H1 (cell line): ENCODE measurements around the gene PRKAA2. TPM values are rescaled to one million over a fixed set of nuclear protein-coding genes. Genes with fewer than 3 reads are reported as not detected.

Source experiments
- CTCF ChIA-PET: fragments of 300-600 bp; sonication (Branson Sonifier 250); formaldehyde crosslinking; loops from one replicate; lab custom pipeline; 2021; ENCODE audit not compliant: partially characterized antibody; lab: Charles Lee
- POLR2A ChIA-PET: fragments of 300-600 bp; sonication (Branson Sonifier 250); formaldehyde crosslinking; loops from one replicate; lab custom pipeline; 2021; ENCODE audit warnings: inconsistent platforms; ENCODE audit not compliant: partially characterized antibody; lab: Charles Lee
- DNase-seq, 2 experiments: peaks; one replicate each; pipeline versions ENCODE4 v3.0.0 to v3.0.0-alpha.2; 2010 to 2022; ENCODE audit warnings: low spot score in 2 of 2, low read depth in 1 of 2, mixed read lengths in 1 of 2
- FAIRE-seq: peaks from 2 replicates; lab custom pipeline; 2011; peaks lifted over from hg19 to GRCh38; lab: Jason Lieb, UNC
- H2AFZ ChIP-seq: 2 replicates; pipeline ENCODE4 v1.8.1; 2012; ENCODE audit warnings: low read length, inconsistent platforms
- H2AK5ac ChIP-seq: 2 replicates; pipeline ENCODE4 v1.6.1; 2013; ENCODE audit warnings: low read depth, low read length
- H2BK120ac ChIP-seq: replicated peaks from 2 replicates; pipeline ENCODE3; 2013; ENCODE audit warnings: low read depth, low read length, inconsistent platforms
- H2BK12ac ChIP-seq: 2 replicates; pipeline ENCODE4 v1.6.1; 2013; ENCODE audit warnings: low read depth, low read length
- H2BK15ac ChIP-seq: 2 replicates; pipeline ENCODE4 v1.6.1; 2013; ENCODE audit warnings: low read length
- H2BK20ac ChIP-seq: 2 replicates; pipeline ENCODE4 v1.6.1; 2013; ENCODE audit warnings: low read length
- H2BK5ac ChIP-seq: 2 replicates; pipeline ENCODE4 v1.6.1; 2013; ENCODE audit warnings: low read depth, low read length
- H3K14ac ChIP-seq: 2 replicates; pipeline ENCODE4 v1.6.1; 2013; ENCODE audit warnings: inconsistent platforms; ENCODE audit not compliant: insufficient read length
- H3K18ac ChIP-seq: 2 replicates; pipeline ENCODE4 v1.6.1; 2013; ENCODE audit warnings: low read length; ENCODE audit errors: extremely low read depth
- H3K23ac ChIP-seq: 2 replicates; pipeline ENCODE4 v1.6.1; 2013; ENCODE audit warnings: inconsistent platforms; ENCODE audit not compliant: insufficient read length
- H3K23me2 ChIP-seq: 2 replicates; pipeline ENCODE4 v1.6.1; 2013; ENCODE audit warnings: low read depth, low read length
- H3K27ac ChIP-seq: 2 replicates; pipeline ENCODE4 v1.6.1; 2011; ENCODE audit warnings: low read depth, low read length, inconsistent platforms
- H3K27me3 ChIP-seq, 4 experiments: replicated peaks in 1 of 4; 1 replicate in 1 of 4; 2 replicates in 3 of 4; pipeline versions ENCODE4 v1.6.1 to v1.8.1; 2011 to 2013; ENCODE audit warnings: low read length in 3 of 4, mild to moderate bottlenecking in 3 of 4, inconsistent platforms in 2 of 4, mixed read lengths in 2 of 4, moderate library complexity in 1 of 4; ENCODE audit not compliant: control insufficient read depth in 3 of 4, insufficient read depth in 3 of 4; ENCODE audit errors: extremely low read depth in 1 of 4
- H3K36me3 ChIP-seq, 4 experiments: 2 replicates each; pipeline versions ENCODE4 v1.6.1 to v1.8.1; 2011 to 2013; ENCODE audit warnings: mild to moderate bottlenecking in 4 of 4, low read length in 3 of 4, moderate library complexity in 2 of 4, control low read depth in 1 of 4, inconsistent platforms in 1 of 4; ENCODE audit not compliant: insufficient read depth in 4 of 4, control insufficient read depth in 2 of 4
- H3K4ac ChIP-seq: replicated peaks from 2 replicates; pipeline ENCODE3; 2013; ENCODE audit warnings: low read length, low read depth, mixed read lengths, inconsistent platforms; ENCODE audit not compliant: insufficient read length
- H3K4me1 ChIP-seq, 4 experiments: replicated peaks in 1 of 4; 1 replicate in 1 of 4; 2 replicates in 3 of 4; pipeline versions ENCODE4 v1.6.1 to v1.8.1; 2011 to 2013; ENCODE audit warnings: low read length in 3 of 4, inconsistent platforms in 2 of 4, mixed read lengths in 1 of 4; ENCODE audit not compliant: insufficient read depth in 4 of 4, control insufficient read depth in 3 of 4
- H3K4me2 ChIP-seq, 2 experiments: 2 replicates each; pipeline versions ENCODE4 v1.6.1 to v1.8.1; 2011 to 2013; ENCODE audit warnings: low read depth in 2 of 2, low read length in 2 of 2, control low read depth in 1 of 2, inconsistent platforms in 1 of 2, mild to moderate bottlenecking in 1 of 2; ENCODE audit not compliant: insufficient read depth in 1 of 2
- H3K4me3 ChIP-seq, 4 experiments: fragments of 200-600, 300-600 bp in 1 of 4; sonication (generic), shearing (Covaris generic), sonication (Bioruptor Twin) in 1 of 4; 2 replicates each; pipeline versions ENCODE4 v1.5.1 to v1.8.1; 2011 to 2016; ENCODE audit warnings: low read length in 4 of 4, low read depth in 3 of 4, control low read depth in 2 of 4, inconsistent platforms in 2 of 4, mild to moderate bottlenecking in 2 of 4, mixed read lengths in 1 of 4, moderate library complexity in 1 of 4; ENCODE audit not compliant: insufficient read depth in 2 of 4; ENCODE audit errors: extremely low read depth in 1 of 4
- H3K56ac ChIP-seq: replicated peaks from 2 replicates; pipeline ENCODE3; 2013; ENCODE audit warnings: low read depth, mild to moderate bottlenecking, mixed read lengths, low read length, inconsistent platforms; ENCODE audit not compliant: insufficient read length
- H3K79me1 ChIP-seq: 2 replicates; pipeline ENCODE4 v1.6.1; 2013; ENCODE audit warnings: low read depth, low read length, control low read depth
- H3K79me2 ChIP-seq, 2 experiments: 2 replicates each; pipeline versions ENCODE4 v1.6.1 to v1.8.1; 2012 to 2013; ENCODE audit warnings: low read length in 2 of 2, mild to moderate bottlenecking in 2 of 2, inconsistent platforms in 1 of 2; ENCODE audit not compliant: insufficient read depth in 2 of 2, control insufficient read depth in 1 of 2
- H3K9ac ChIP-seq, 4 experiments: replicated peaks in 1 of 4; 1 replicate in 1 of 4; 2 replicates in 3 of 4; pipeline versions ENCODE4 v1.6.1 to v1.8.1; 2011 to 2013; ENCODE audit warnings: low read depth in 3 of 4, low read length in 3 of 4, control low read depth in 2 of 4, mild to moderate bottlenecking in 2 of 4, moderate library complexity in 2 of 4, inconsistent platforms in 1 of 4; ENCODE audit errors: extremely low read depth in 1 of 4
- H3K9me3 ChIP-seq, 2 experiments: 2 replicates each; pipeline versions ENCODE4 v1.6.1 to v1.8.1; 2012 to 2013; ENCODE audit warnings: mild to moderate bottlenecking in 2 of 2, moderate library complexity in 2 of 2, control low read depth in 1 of 2, inconsistent platforms in 1 of 2, low read depth in 1 of 2, low read length in 1 of 2, mixed read lengths in 1 of 2; ENCODE audit not compliant: insufficient read depth in 2 of 2
- H4K20me1 ChIP-seq, 2 experiments: replicated peaks in 1 of 2; 2 replicates each; pipeline versions ENCODE3 to v1.8.1; 2011 to 2013; ENCODE audit warnings: inconsistent platforms in 2 of 2, low read length in 2 of 2, mild to moderate bottlenecking in 1 of 2; ENCODE audit not compliant: insufficient read depth in 2 of 2, control insufficient read depth in 1 of 2
- H4K5ac ChIP-seq: 2 replicates; pipeline ENCODE4 v1.6.1; 2013; ENCODE audit warnings: low read length, low read depth, mixed read lengths, inconsistent platforms; ENCODE audit not compliant: insufficient read length
- H4K8ac ChIP-seq: 2 replicates; pipeline ENCODE4 v1.8.0; 2013; ENCODE audit warnings: mild to moderate bottlenecking, moderate library complexity, low read length, inconsistent platforms; ENCODE audit not compliant: insufficient read depth; ENCODE audit errors: extremely low read depth
- H4K91ac ChIP-seq: replicated peaks from 2 replicates; pipeline ENCODE3; 2013; ENCODE audit warnings: low read length, mixed read lengths, inconsistent platforms; ENCODE audit not compliant: insufficient read length
- BACH1 ChIP-seq: IDR thresholded peaks from 2 replicates; pipeline ENCODE4 v1.6.1; 2012; ENCODE audit warnings: low read length, improper control_type of control experiment
- GTF2F1 ChIP-seq: IDR thresholded peaks from 2 replicates; pipeline ENCODE4 v1.6.1; 2012; ENCODE audit warnings: low read depth, low read length, improper control_type of control experiment, borderline replicate concordance
- RAD21 ChIP-seq, 2 experiments: IDR thresholded peaks in 1 of 2; conservative IDR thresholded peaks in 1 of 2; 2 replicates each; pipeline ENCODE4 v1.6.1; 2011; ENCODE audit warnings: low read depth in 2 of 2, low read length in 2 of 2, improper control_type of control experiment in 1 of 2, inconsistent platforms in 1 of 2, mild to moderate bottlenecking in 1 of 2, moderate library complexity in 1 of 2
- RBBP5 ChIP-seq: IDR thresholded peaks from 2 replicates; pipeline ENCODE4 v1.7.1; 2012; ENCODE audit warnings: low read depth, mild to moderate bottlenecking, inconsistent platforms, low read length, moderate library complexity, borderline replicate concordance
- SP4 ChIP-seq: IDR thresholded peaks from 2 replicates; pipeline ENCODE4 v1.6.1; 2012; ENCODE audit warnings: low read length, inconsistent platforms
- SUZ12 ChIP-seq: fragments of 200-600 bp; sonication (generic); IDR thresholded peaks from 2 replicates; pipeline ENCODE4 v1.6.1; 2012; ENCODE audit warnings: mild to moderate bottlenecking, inconsistent platforms, low read length, moderate library complexity, mixed read lengths
- TAF1 ChIP-seq: IDR thresholded peaks from 2 replicates; pipeline ENCODE4 v1.6.1; 2011; ENCODE audit warnings: mild to moderate bottlenecking, low read depth, low read length
- WGBS, 2 experiments: shearing (Covaris generic) in 1 of 2; methylation state at CpG; one replicate each; pipeline versions ENCODE4 v1.1.6 to v1.1.7; 2013 to 2015; ENCODE audit warnings: low lambda C conversion rate in 2 of 2, mixed read lengths in 2 of 2, inconsistent platforms in 1 of 2, low coverage in 1 of 2, missing lambda C conversion rate in 1 of 2; ENCODE audit not compliant: insufficient replicate concordance in 2 of 2, insufficient coverage in 1 of 2, insufficient read length in 1 of 2; ENCODE audit errors: extremely low coverage in 1 of 2, missing lambda C conversion rate in 1 of 2; 5-methylcytosine and 5-hydroxymethylcytosine counted together
- polyA plus RNA-seq, 7 experiments: library from polyadenylated mRNA; depleted of rRNA in 3 of 7; stranded (reverse) in 5 of 7; unstranded in 2 of 7; fragments of >200 nt in 5 of 7; fragments of 200-250 nt in 2 of 7; gene quantifications; 1 replicate in 5 of 7; 2 replicates in 1 of 7; 4 replicates in 1 of 7; pipeline versions ENCODE4 v1.2.1 to v1.2.3, GENCODE V29; 2011 to 2013; ENCODE audit warnings: missing spikeins in 2 of 7, mixed read lengths in 2 of 7
- total RNA-seq: library from RNA; stranded (reverse); fragmentation: NEBNext Ultra II Directional; extraction: Animal tissue kit (Norgen Biotek cat#: 25700); gene quantifications from 2 replicates; pipeline ENCODE4 v1.2.1, GENCODE V29; 2021
- TF ChIP-seq, protein P1 (sequence below), 3 experiments: IDR thresholded peaks; 1 replicate in 2 of 3; 2 replicates in 1 of 3; pipeline versions ENCODE4 v1.5.1 to v1.6.1; 2011; ENCODE audit warnings: low read length in 3 of 3, mild to moderate bottlenecking in 3 of 3, inconsistent platforms in 2 of 3, low read depth in 1 of 3, moderate library complexity in 1 of 3; ENCODE audit not compliant: insufficient read depth in 1 of 3; ENCODE audit errors: control extremely low read depth in 1 of 3

Gene PRKAA2
- total and polyA plus RNA-seq, 2 of the 8 experiments (the other 6 are each of a cell fraction or from before 2014, with no cell fraction given): 2.6 to 6.4 TPM

GRCh38 chr1:56665384-56665783 is 20.3 kb downstream of the PRKAA2 start:
- POLR2A ChIA-PET: no interaction called here
- no peaks in the 10 kb centered on the region for H3K9me3 ChIP-seq
- H3K79me1 ChIP-seq: no peaks in the 10 kb centered on the region
- no peaks in the 10 kb centered on the region; a peak in 1 of 4 replicates for H3K79me2 ChIP-seq
- no peak overlapping the region for H3K27ac ChIP-seq
- H3K9ac ChIP-seq: no peak overlapping the region
- FAIRE-seq: no peak
- no peak overlapping the region for H4K91ac ChIP-seq
- no peak overlapping the region for H2BK120ac ChIP-seq
- H3K27me3 ChIP-seq: peaks cover 0 to 1% (median 0%) of the 10 kb centered on the region in 4 experiments; a peak in 1 of 7 replicates
- no peak overlapping the region for H3K14ac ChIP-seq
- TF ChIP-seq TAF1: no peak
- TF ChIP-seq BACH1: no peak
- TF ChIP-seq SP4: no peak
- no peak for TF ChIP-seq GTF2F1
- TF ChIP-seq RAD21 (IDR thresholded peaks at IDR 0.05 in 1 of 2, conservative IDR thresholded peaks at IDR 0.05 in 1 of 2; ENCODE audit: low read depth in 2 of 2, low read length in 2 of 2): no peak
- no peak for TF ChIP-seq RBBP5
- TF ChIP-seq, protein P1, sequence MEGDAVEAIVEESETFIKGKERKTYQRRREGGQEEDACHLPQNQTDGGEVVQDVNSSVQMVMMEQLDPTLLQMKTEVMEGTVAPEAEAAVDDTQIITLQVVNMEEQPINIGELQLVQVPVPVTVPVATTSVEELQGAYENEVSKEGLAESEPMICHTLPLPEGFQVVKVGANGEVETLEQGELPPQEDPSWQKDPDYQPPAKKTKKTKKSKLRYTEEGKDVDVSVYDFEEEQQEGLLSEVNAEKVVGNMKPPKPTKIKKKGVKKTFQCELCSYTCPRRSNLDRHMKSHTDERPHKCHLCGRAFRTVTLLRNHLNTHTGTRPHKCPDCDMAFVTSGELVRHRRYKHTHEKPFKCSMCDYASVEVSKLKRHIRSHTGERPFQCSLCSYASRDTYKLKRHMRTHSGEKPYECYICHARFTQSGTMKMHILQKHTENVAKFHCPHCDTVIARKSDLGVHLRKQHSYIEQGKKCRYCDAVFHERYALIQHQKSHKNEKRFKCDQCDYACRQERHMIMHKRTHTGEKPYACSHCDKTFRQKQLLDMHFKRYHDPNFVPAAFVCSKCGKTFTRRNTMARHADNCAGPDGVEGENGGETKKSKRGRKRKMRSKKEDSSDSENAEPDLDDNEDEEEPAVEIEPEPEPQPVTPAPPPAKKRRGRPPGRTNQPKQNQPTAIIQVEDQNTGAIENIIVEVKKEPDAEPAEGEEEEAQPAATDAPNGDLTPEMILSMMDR (IDR thresholded peaks at IDR 0.05; ENCODE audit: control extremely low read depth in 1 of 3, insufficient read depth in 1 of 3, low read depth in 1 of 3, low read length in 3 of 3): no peak
- no peak for TF ChIP-seq SUZ12
- TF ChIP-seq, all 59 proteins: peak for 0
- H3K4ac ChIP-seq: no peak overlapping the region
- H3K4me1 ChIP-seq: no peaks in the 10 kb centered on the region
- no peaks in the 10 kb centered on the region for H3K23me2 ChIP-seq
- no peak overlapping the region for H3K4me2 ChIP-seq
- H2BK5ac ChIP-seq: no peak overlapping the region
- no peak overlapping the region for H3K18ac ChIP-seq
- no peak overlapping the region for H2BK12ac ChIP-seq
- CTCF ChIA-PET: interaction anchor here (4.5 kb wide), 1 partner anchor 44 kb away, joined by 18 read pairs; no protein-coding TSS in a partner anchor
- no peaks in the 10 kb centered on the region for H3K36me3 ChIP-seq
- H4K8ac ChIP-seq: no peak overlapping the region
- H4K20me1 ChIP-seq: no peaks in the 10 kb centered on the region
- H3K56ac ChIP-seq: no peak overlapping the region
- 96% methylated on average over 1 of the region's 1 CpG; no CpG with 5 or more reads in 1 of the 2 experiments for WGBS, 2 experiments
- H2BK20ac ChIP-seq: no peak overlapping the region
- DNase-seq: no peak
- H2BK15ac ChIP-seq: no peak overlapping the region
- no peak overlapping the region for H3K23ac ChIP-seq
- no peak overlapping the region for H2AK5ac ChIP-seq
- H4K5ac ChIP-seq: no peak overlapping the region
- no peak overlapping the region for H2AFZ ChIP-seq
- no peak overlapping the region for H3K4me3 ChIP-seq
